IPS-18a (cell line): ENCODE results near the gene CD180.

ENCODE experiments used
- H3K27ac ChIP-seq: one replicate; pipeline ENCODE4 v1.5.1; 2013; ENCODE audit warnings: low read length
- H3K27me3 ChIP-seq: one replicate; pipeline ENCODE4 v1.6.1; 2013; ENCODE audit warnings: mild to moderate bottlenecking, low read length; ENCODE audit not compliant: control insufficient read depth, insufficient read depth
- H3K36me3 ChIP-seq: one replicate; pipeline ENCODE4 v1.6.1; 2013; ENCODE audit warnings: low read depth, low read length; ENCODE audit not compliant: control insufficient read depth
- H3K4me1 ChIP-seq: one replicate; pipeline ENCODE4 v1.6.1; 2013; ENCODE audit warnings: low read depth, low read length; ENCODE audit not compliant: control insufficient read depth
- H3K4me3 ChIP-seq: one replicate; pipeline ENCODE4 v1.5.1; 2013; ENCODE audit warnings: low read length
- H3K9ac ChIP-seq: one replicate; pipeline ENCODE4 v1.6.1; 2013; ENCODE audit warnings: mild to moderate bottlenecking, low read length, moderate library complexity
- H3K9me3 ChIP-seq: one replicate; pipeline ENCODE4 v1.6.1; 2013; ENCODE audit warnings: low read depth, low read length; ENCODE audit not compliant: control insufficient read depth

CD180 gene

GRCh38 chr5:67208403-67208802, 11.8 kb upstream of the CD180 start:
- no peak overlapping the region for H3K4me3 ChIP-seq
- H3K9me3 ChIP-seq: no peaks in the 10 kb centered on the region
- H3K9ac ChIP-seq: no peak overlapping the region
- H3K36me3 ChIP-seq: no peaks in the 10 kb centered on the region
- H3K27me3 ChIP-seq: no peaks in the 10 kb centered on the region
- no peak overlapping the region for H3K27ac ChIP-seq
- H3K4me1 ChIP-seq: no peaks in the 10 kb centered on the region

- no peaks in the 10 kb centered on the region for H3K9me3 ChIP-seq
- H3K4me1 ChIP-seq: no peaks in the 10 kb centered on the region
- H3K27me3 ChIP-seq: no peaks in the 10 kb centered on the region
- no peak overlapping the region for H3K27ac ChIP-seq
- no peak overlapping the region for H3K9ac ChIP-seq
- no peaks in the 10 kb centered on the region for H3K36me3 ChIP-seq
- H3K4me3 ChIP-seq: no peak overlapping the region
Measured at GRCh38 chr5:67206929-67207328, 10.3 kb upstream of the CD180 start.

- Histone ChIP-seq H3K27me3 (no peaks in the 10 kb centered on the region), H3K9ac (no peak overlapping the region), H3K4me1 (no peaks in the 10 kb centered on the region), H3K9me3 (no peaks in the 10 kb centered on the region), H3K36me3 (no peaks in the 10 kb centered on the region), H3K4me3 (no peak overlapping the region), H3K27ac (no peak overlapping the region)
Measured at GRCh38 chr5:67206461-67206860, 9.9 kb upstream of the CD180 start.

- H3K9ac ChIP-seq: no peak overlapping the region
- H3K4me3 ChIP-seq: no peak overlapping the region
- H3K27ac ChIP-seq: no peak overlapping the region
- no peaks in the 10 kb centered on the region for H3K27me3 ChIP-seq
- no peaks in the 10 kb centered on the region for H3K36me3 ChIP-seq
- H3K9me3 ChIP-seq: no peaks in the 10 kb centered on the region
- H3K4me1 ChIP-seq: no peaks in the 10 kb centered on the region
Measured at GRCh38 chr5:67205981-67206380, 9.4 kb upstream of the CD180 start.

GRCh38 chr5:67204821-67205220, 8.2 kb upstream of the CD180 start:
- Histone ChIP-seq H3K27ac (no peak overlapping the region), H3K27me3 (no peaks in the 10 kb centered on the region), H3K36me3 (no peaks in the 10 kb centered on the region), H3K4me3 (no peak overlapping the region), H3K9me3 (no peaks in the 10 kb centered on the region), H3K4me1 (no peaks in the 10 kb centered on the region), H3K9ac (no peak overlapping the region)

GRCh38 chr5:67203701-67204074, 7.1 kb upstream of the CD180 start:
- no peaks in the 10 kb centered on the region for H3K9me3 ChIP-seq
- H3K4me1 ChIP-seq: no peaks in the 10 kb centered on the region
- H3K27ac ChIP-seq: no peak overlapping the region

GRCh38 chr5:67202828-67203227, 6.2 kb upstream of the CD180 start:
- Histone ChIP-seq H3K4me1 (no peaks in the 10 kb centered on the region), H3K36me3 (no peaks in the 10 kb centered on the region), H3K4me3 (no peak overlapping the region), H3K27me3 (no peaks in the 10 kb centered on the region), H3K27ac (no peak overlapping the region), H3K9ac (no peak overlapping the region), H3K9me3 (no peaks in the 10 kb centered on the region)

More at GRCh38 chr5:67203701-67204074, 7.1 kb upstream of the CD180 start:
- Histone ChIP-seq H3K4me3 (no peak overlapping the region), H3K9ac (no peak overlapping the region), H3K27me3 (no peaks in the 10 kb centered on the region), H3K36me3 (no peaks in the 10 kb centered on the region)

GRCh38 chr5:67201897-67202549, 5.4 kb upstream of the CD180 start:
- Histone ChIP-seq H3K27me3 (no peaks in the 10 kb centered on the region), H3K9me3 (no peaks in the 10 kb centered on the region), H3K4me1 (no peaks in the 10 kb centered on the region), H3K9ac (no peak overlapping the region), H3K36me3 (no peaks in the 10 kb centered on the region), H3K27ac (no peak overlapping the region), H3K4me3 (no peak overlapping the region)

- H3K27me3 ChIP-seq: no peaks in the 10 kb centered on the region
- no peaks in the 10 kb centered on the region for H3K36me3 ChIP-seq
- H3K9me3 ChIP-seq: no peaks in the 10 kb centered on the region
- H3K4me1 ChIP-seq: no peaks in the 10 kb centered on the region
- no peak overlapping the region for H3K9ac ChIP-seq
- H3K27ac ChIP-seq: no peak overlapping the region
- no peak overlapping the region for H3K4me3 ChIP-seq
Measured at GRCh38 chr5:67200809-67201562, 4.4 kb upstream of the CD180 start.

GRCh38 chr5:67199859-67200258, 3.3 kb upstream of the CD180 start:
- no peak overlapping the region for H3K27ac ChIP-seq
- H3K9ac ChIP-seq: no peak overlapping the region
- no peaks in the 10 kb centered on the region for H3K9me3 ChIP-seq
- H3K27me3 ChIP-seq: no peaks in the 10 kb centered on the region
- H3K36me3 ChIP-seq: no peaks in the 10 kb centered on the region
- H3K4me1 ChIP-seq: no peaks in the 10 kb centered on the region
- H3K4me3 ChIP-seq: no peak overlapping the region

- Histone ChIP-seq H3K4me1 (no peaks in the 10 kb centered on the region), H3K27me3 (no peaks in the 10 kb centered on the region), H3K9ac (no peak overlapping the region), H3K4me3 (no peak overlapping the region), H3K36me3 (no peaks in the 10 kb centered on the region), H3K27ac (no peak overlapping the region), H3K9me3 (no peaks in the 10 kb centered on the region)
Measured at GRCh38 chr5:67198917-67199316, 2.3 kb upstream of the CD180 start.

GRCh38 chr5:67197536-67197935, 937 bp upstream of the CD180 start:
- H3K4me1 ChIP-seq: no peaks in the 10 kb centered on the region

More at GRCh38 chr5:67197536-67197935, 937 bp upstream of the CD180 start:
- Histone ChIP-seq H3K4me3 (no peak overlapping the region), H3K9me3 (no peaks in the 10 kb centered on the region), H3K27ac (no peak overlapping the region), H3K36me3 (no peaks in the 10 kb centered on the region), H3K9ac (no peak overlapping the region), H3K27me3 (no peaks in the 10 kb centered on the region)
